MCF 10A (cell line): ENCODE data around the gene ASAP2. TPM values are rescaled to one million over a fixed set of nuclear protein-coding genes. Genes with fewer than 3 reads are reported as not detected.

Experiments used
- BruUV-seq: library from RNA; stranded (reverse); fragments of 400-500 nt; replicated peaks from 2 replicates; lab custom pipeline; 2021; lab: Mats Ljungman, UMichigan
- CTCF ChIA-PET: fragments of 300-600 bp; sonication (Branson Sonifier 250); formaldehyde crosslinking; extraction: SDS; loops from one replicate; lab custom pipeline; 2021; ENCODE audit warnings: antibody characterized with exemption, inconsistent platforms; lab: Yijun Ruan, JAX
- POLR2A ChIA-PET: fragments of 300-600, 350-650 bp; sonication (Branson Sonifier 250); formaldehyde crosslinking; extraction: SDS; loops from one replicate; lab custom pipeline; 2020; ENCODE audit warnings: antibody characterized with exemption, inconsistent platforms; lab: Yijun Ruan, JAX
- DNase-seq: peaks from one replicate; pipeline ENCODE4 v3.0.0-alpha.2; 2018; ENCODE audit not compliant: unreplicated experiment
- H3K27ac Mint-ChIP-seq: one replicate; pipeline ENCODE4 v1.8.0; 2022; ENCODE audit warnings: mild to moderate bottlenecking, low read depth, mixed read lengths; ENCODE audit not compliant: unreplicated experiment
- H3K27me3 Mint-ChIP-seq: one replicate; pipeline ENCODE4 v1.8.0; 2022; ENCODE audit warnings: mixed read lengths; ENCODE audit not compliant: insufficient read depth, unreplicated experiment
- H3K36me3 Mint-ChIP-seq: one replicate; pipeline ENCODE4 v1.8.0; 2022; ENCODE audit warnings: mild to moderate bottlenecking, moderate library complexity, mixed read lengths; ENCODE audit not compliant: insufficient read depth, unreplicated experiment
- H3K4me1 Mint-ChIP-seq: one replicate; pipeline ENCODE4 v1.8.0; 2022; ENCODE audit warnings: mixed read lengths; ENCODE audit not compliant: insufficient read depth, unreplicated experiment
- H3K4me3 Mint-ChIP-seq: one replicate; pipeline ENCODE4 v1.8.0; 2022; ENCODE audit warnings: mild to moderate bottlenecking, moderate library complexity, mixed read lengths; ENCODE audit not compliant: unreplicated experiment
- H3K9me3 Mint-ChIP-seq: one replicate; pipeline ENCODE4 v1.8.0; 2022; ENCODE audit warnings: mixed read lengths; ENCODE audit not compliant: unreplicated experiment
- intact Hi-C: fragments of 100-400 bp; cut with micrococcal nuclease; formaldehyde crosslinking; loops from 2 replicates; pipeline ENCODE4 v1.14.1; 2022
- total RNA-seq: library from RNA; stranded (reverse); gene quantifications from 2 replicates; pipeline ENCODE4 v1.2.3, GENCODE V29; 2022
- TF ChIP-seq, protein P1 (sequence below): fragments of 200-600 bp; IDR thresholded peaks from one replicate; pipeline ENCODE4 v1.8.0; 2022; ENCODE audit warnings: antibody characterized with exemption, mild to moderate bottlenecking; ENCODE audit not compliant: unreplicated experiment

Gene ASAP2
- total RNA-seq, 1 experiment from 2014 or later, result 80.8 TPM

DNA sequence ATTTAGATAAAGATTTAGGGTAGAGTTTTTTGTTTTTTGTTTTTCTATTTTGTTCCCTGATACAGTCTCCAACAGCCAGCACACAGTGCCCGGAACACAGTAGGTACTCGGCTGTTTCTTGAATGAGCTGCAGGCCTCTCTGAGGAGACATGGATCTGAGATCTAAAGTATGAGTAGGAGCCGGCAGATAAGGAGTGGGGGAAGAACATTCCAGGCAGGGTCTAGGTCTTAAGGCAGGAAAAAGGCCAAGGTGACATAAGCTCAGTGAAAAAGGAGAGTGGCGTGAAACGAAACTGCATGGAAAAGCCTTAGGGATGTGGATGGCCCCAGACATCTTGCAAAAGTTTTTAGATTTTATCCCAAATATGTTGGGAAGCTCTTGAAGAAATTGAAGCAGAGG lies 122.3 kb downstream of the ASAP2 start:
- H3K36me3 Mint-ChIP-seq, result peaks cover 69% of the 10 kb centered on the region

DNA sequence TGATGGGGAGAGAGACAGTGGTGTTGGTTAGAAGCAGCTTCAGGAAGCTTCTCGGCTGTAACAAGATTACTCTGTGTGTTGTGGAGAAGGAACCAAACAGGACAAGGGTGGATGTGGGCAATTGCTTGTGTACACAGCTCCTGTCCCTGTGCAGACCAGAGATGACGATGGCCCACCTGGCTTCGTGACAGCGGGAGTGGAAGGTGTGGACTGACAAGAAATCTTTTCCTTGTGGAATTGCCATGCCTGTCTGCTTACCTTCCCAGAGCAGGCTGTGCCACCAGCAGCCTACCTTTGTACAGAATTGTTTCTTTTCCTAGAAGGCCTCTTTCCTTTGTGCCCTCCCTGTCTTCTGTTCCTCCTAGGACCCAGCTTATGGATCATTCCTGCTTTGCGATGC lies 122.9 kb downstream of the ASAP2 start:
- intact Hi-C loops, result no loop called here
- CTCF ChIA-PET, result interaction anchor here (0.6 to 7.7 kb wide), 5 partner anchors 19 to 204 kb away, joined by 3 to 90 read pairs (median 3); no protein-coding TSS in a partner anchor
- H3K27me3 Mint-ChIP-seq, result no peaks in the 10 kb centered on the region
- H3K9me3 Mint-ChIP-seq, result no peaks in the 10 kb centered on the region
- H3K4me3 Mint-ChIP-seq, result no peak overlapping the region
- BruUV-seq, result no TSS peak
- H3K27ac Mint-ChIP-seq, result peak overlapping the region; percentile 82
- TF ChIP-seq, protein P1, sequence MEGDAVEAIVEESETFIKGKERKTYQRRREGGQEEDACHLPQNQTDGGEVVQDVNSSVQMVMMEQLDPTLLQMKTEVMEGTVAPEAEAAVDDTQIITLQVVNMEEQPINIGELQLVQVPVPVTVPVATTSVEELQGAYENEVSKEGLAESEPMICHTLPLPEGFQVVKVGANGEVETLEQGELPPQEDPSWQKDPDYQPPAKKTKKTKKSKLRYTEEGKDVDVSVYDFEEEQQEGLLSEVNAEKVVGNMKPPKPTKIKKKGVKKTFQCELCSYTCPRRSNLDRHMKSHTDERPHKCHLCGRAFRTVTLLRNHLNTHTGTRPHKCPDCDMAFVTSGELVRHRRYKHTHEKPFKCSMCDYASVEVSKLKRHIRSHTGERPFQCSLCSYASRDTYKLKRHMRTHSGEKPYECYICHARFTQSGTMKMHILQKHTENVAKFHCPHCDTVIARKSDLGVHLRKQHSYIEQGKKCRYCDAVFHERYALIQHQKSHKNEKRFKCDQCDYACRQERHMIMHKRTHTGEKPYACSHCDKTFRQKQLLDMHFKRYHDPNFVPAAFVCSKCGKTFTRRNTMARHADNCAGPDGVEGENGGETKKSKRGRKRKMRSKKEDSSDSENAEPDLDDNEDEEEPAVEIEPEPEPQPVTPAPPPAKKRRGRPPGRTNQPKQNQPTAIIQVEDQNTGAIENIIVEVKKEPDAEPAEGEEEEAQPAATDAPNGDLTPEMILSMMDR, result no peak
- H3K36me3 Mint-ChIP-seq, result peaks cover 67% of the 10 kb centered on the region
- DNase-seq, result no peak
- POLR2A ChIA-PET, result interaction anchor here (0.9 to 1.4 kb wide), 3 partner anchors 19 to 98 kb away, joined by 3 to 4 read pairs (median 3); no protein-coding TSS in a partner anchor
- H3K4me1 Mint-ChIP-seq, result peaks cover 13% of the 10 kb centered on the region

More for the DNA sequence above, 122.3 kb downstream of the ASAP2 start:
- Mint-ChIP-seq H3K27me3 (no peaks in the 10 kb centered on the region), H3K27ac (peak overlapping the region; percentile 82), H3K9me3 (no peaks in the 10 kb centered on the region), H3K4me3 (no peak overlapping the region), H3K4me1 (peaks cover 13% of the 10 kb centered on the region)
- intact Hi-C loops, result no loop called here
- ChIA-PET POLR2A (interaction anchor here (0.9 kb wide), 1 partner anchor 98 kb away, joined by 3 read pairs; no protein-coding TSS in a partner anchor), CTCF (interaction anchor here (0.6 to 7.7 kb wide), 4 partner anchors 157 to 204 kb away, joined by 3 to 90 read pairs (median 3); no protein-coding TSS in a partner anchor)
- BruUV-seq, result no TSS peak
- TF ChIP-seq, protein P1, result no peak
- DNase-seq, result no peak

DNA sequence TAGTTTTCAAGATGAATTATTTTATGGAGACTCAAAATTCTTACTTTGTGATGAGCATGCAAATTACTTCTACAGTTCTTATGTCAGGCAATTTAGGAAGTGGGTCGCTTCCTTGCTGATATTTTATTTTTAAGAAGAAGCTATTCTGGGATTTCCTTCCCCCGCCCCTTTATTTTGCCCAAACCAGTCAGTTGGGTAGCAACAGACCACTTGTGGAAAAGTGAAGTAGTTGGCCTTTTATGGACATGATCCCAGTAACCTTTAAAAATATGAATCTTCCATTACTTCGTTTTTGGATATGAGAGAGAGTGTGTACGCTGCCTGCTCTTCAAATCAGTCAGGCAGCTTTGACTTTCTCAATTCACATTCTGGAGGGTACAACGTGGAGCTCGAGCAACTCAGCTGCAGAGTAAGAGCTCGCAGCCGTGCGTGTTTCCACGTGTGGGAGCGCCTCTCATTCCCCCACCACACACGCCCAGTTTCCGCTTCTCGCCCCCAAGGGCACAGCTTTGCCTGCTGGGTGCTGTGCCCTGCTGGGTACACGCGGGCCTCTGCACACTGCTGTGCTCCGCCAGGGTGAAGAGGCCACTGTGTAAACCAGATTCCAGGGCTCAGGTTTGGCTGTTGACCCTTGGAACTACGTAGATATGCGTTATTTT lies 124.1 kb downstream of the ASAP2 start:
- ChIA-PET POLR2A (interaction anchor here (1.4 kb wide), 2 partner anchors 21 to 99 kb away, joined by 3 to 4 read pairs; no protein-coding TSS in a partner anchor), CTCF (interaction anchor here (0.7 to 7.7 kb wide), 4 partner anchors 107 to 188 kb away, joined by 3 to 90 read pairs (median 4); no protein-coding TSS in a partner anchor)
- Mint-ChIP-seq H3K9me3 (no peaks in the 10 kb centered on the region), H3K36me3 (peaks cover 66% of the 10 kb centered on the region), H3K4me1 (peaks cover 13% of the 10 kb centered on the region), H3K27ac (no peak overlapping the region), H3K4me3 (no peak overlapping the region), H3K27me3 (no peaks in the 10 kb centered on the region)
- no peak for DNase-seq
- TF ChIP-seq, protein P1, result no peak
- intact Hi-C loops, result loop anchor here (10.0 kb wide), 1 partner anchor 456 kb away; no protein-coding TSS in a partner anchor
- no TSS peak for BruUV-seq

DNA sequence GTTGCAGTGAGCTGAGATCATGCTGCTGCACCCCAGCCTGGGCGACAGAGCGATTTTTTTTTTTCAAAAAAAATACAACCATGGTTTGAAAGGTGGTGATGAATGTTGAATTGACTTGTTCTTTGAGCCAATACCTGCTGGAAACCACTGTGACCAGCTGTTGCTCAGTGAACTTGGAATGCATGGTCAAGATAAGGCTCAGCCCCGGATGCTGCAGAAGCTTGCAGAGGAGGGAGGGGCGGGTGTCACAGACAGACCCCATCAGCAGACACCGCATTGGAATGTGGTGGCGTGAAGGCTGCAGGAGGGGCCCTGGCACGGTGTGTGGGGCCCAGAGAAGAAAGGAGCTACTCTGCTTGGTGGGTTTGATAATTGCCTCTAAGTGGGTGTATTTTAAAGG lies 125.1 kb downstream of the ASAP2 start:
- Mint-ChIP-seq H3K4me1 (peaks cover 20% of the 10 kb centered on the region), H3K4me3 (no peak overlapping the region), H3K27ac (peak overlapping the region; percentile 23), H3K27me3 (no peaks in the 10 kb centered on the region), H3K9me3 (no peaks in the 10 kb centered on the region), H3K36me3 (peaks cover 62% of the 10 kb centered on the region)
- DNase-seq, result no peak
- intact Hi-C loops, result loop anchor here (2.0 to 10.0 kb wide), 2 partner anchors 101 to 457 kb away; no protein-coding TSS in a partner anchor
- ChIA-PET CTCF (interaction anchor here (0.6 to 7.7 kb wide), 6 partner anchors 11 to 1308 kb away, joined by 3 to 90 read pairs (median 4); partner anchors contain the start of gene ASAP2), POLR2A (no interaction called here)
- TF ChIP-seq, protein P1, result no peak
- no TSS peak for BruUV-seq
